ENCODE results near the gene RPS27. TPM values are rescaled to one million over a fixed set of nuclear protein-coding genes. Genes with fewer than 3 reads are reported as not detected.

Gene RPS27
- total and polyA plus RNA-seq, 2 of the 13 experiments (the other 11 are each of a cell fraction or from before 2014, with no cell fraction given) = 3,737 to 9,964 TPM

DNA sequence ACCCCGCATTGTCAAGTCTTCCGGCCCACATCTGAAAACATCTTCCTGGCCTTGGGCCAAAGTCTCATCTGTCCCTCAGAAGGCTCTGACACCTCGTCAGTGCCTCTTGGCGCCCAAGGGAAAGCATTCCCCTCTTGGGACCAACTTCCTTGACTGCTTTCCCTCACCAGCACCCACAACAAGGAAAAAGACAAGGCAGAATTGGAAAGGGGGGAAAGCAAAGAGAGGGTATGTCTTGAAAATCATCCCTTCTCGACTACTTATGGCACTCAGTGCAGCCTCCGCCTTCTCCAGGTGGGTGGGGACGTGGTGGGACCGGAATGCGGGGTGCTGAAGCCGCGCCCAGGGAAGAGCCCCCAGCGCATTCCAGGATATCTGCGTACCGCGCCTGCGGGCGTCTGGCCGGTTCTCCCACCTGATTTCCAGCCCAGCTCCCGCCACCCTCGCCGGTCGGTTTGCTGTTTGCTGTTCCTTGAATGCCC lies 26.7 kb upstream of the RPS27 start:
- POLR2A ChIA-PET = interaction anchor here (0.8 to 10.0 kb wide), 10 partner anchors 10 to 293 kb away, joined by 3 to 209 read pairs (median 16); partner anchors contain the start of genes DENND4B, GATAD2B, ILF2 and JTB
- no peaks in the 10 kb centered on the region for H4K20me1 ChIP-seq (ENCODE audit: insufficient read depth, low read length)
- peak overlapping the region; percentile 85 to 92 (median 90) for H3K4me3 ChIP-seq (replicated peaks in 1 of 3; ENCODE audit: insufficient read depth in 1 of 3, low read depth in 2 of 3, low read length in 3 of 3)
- peak overlapping the region; percentile 89 for H3K9ac ChIP-seq (ENCODE audit: insufficient read depth, low read depth, low read length)
- in situ Hi-C loops (cut with HindIII; ENCODE audit: extremely low pct_ligation_motif_present, low pct_unique_long_range_greater_than_20kb) = no loop called here
- DNase-seq (ENCODE audit: low spot score) (peak; percentile 52), ATAC-seq (peak; percentile 23), FAIRE-seq (no peak)
- H3K4me1 ChIP-seq (ENCODE audit: insufficient read depth, low read length) = peaks cover 48% of the 10 kb centered on the region
- H3K27ac ChIP-seq (ENCODE audit: extremely low read length, insufficient read depth, low read length) = peak overlapping the region; percentile 79
- BruUV-seq (replicated peaks) = TSS peak; percentile 75
- CTCF ChIA-PET (ENCODE audit: low intra/inter-chr PET ratio, low total read pairs) = no interaction called here
- H3K4me2 ChIP-seq (ENCODE audit: low read depth, low read length) = peak overlapping the region; percentile 98
- H3K27me3 ChIP-seq (ENCODE audit: control insufficient read depth in 1 of 2, insufficient read depth in 2 of 2, low read length in 2 of 2) = no peaks in the 10 kb centered on the region; a peak in 1 of 5 replicates
- H3K79me2 ChIP-seq (ENCODE audit: insufficient read depth, low read length) = peaks cover 27% of the 10 kb centered on the region
- no peaks in the 10 kb centered on the region for H3K9me3 ChIP-seq (ENCODE audit: low read length)
- WGBS (ENCODE audit: low lambda C conversion rate) = 1% methylated on average over 15 of the region's 22 CpGs
- intact Hi-C loops (cut with micrococcal nuclease; ENCODE audit: unreplicated experiment) = no loop called here
- no peak overlapping the region for H2AFZ ChIP-seq (ENCODE audit: low read length)
- peaks cover 0 to 13% of the 10 kb centered on the region in 2 experiments; a peak in 1 of 5 replicates for H3K36me3 ChIP-seq (replicated peaks in 1 of 2; ENCODE audit: control insufficient read depth in 1 of 2, insufficient read depth in 2 of 2, low read length in 2 of 2)
- TF ChIP-seq ZMYM3 (CRISPR knock-in tag; IDR thresholded peaks at IDR 0.05) = no peak
- no peak for TF ChIP-seq MTF2 (CRISPR knock-in tag; IDR thresholded peaks at IDR 0.05; ENCODE audit: borderline replicate concordance)
- peak; percentile 84 for TF ChIP-seq HNRNPLL (IDR thresholded peaks at IDR 0.05; ENCODE audit: low read depth, low read length, poor library complexity, severe bottlenecking)
- peak; percentile 21; the same call in 1 of the 2 replicates for TF ChIP-seq KDM5B (CRISPR knock-in tag; IDR thresholded peaks at IDR 0.05; ENCODE audit: borderline replicate concordance)
- peak; percentile 51; the same call in 1 of the 2 replicates for TF ChIP-seq ZFX (CRISPR knock-in tag; IDR thresholded peaks at IDR 0.05; ENCODE audit: low read depth)
- 0 out of 2 replicates have a peak, but pooled peaks have one; percentile 66 for TF ChIP-seq ZNF333 (CRISPR knock-in tag; IDR thresholded peaks at IDR 0.05; ENCODE audit: borderline replicate concordance)
- 0 out of 2 replicates have a peak, but pooled peaks have one; percentile 9 for TF ChIP-seq HDAC2 (CRISPR knock-in tag; IDR thresholded peaks at IDR 0.05)
- 0 out of 2 replicates have a peak, but pooled peaks have one; percentile 3 for TF ChIP-seq GATAD1 (CRISPR knock-in tag; IDR thresholded peaks at IDR 0.05)
- TF ChIP-seq CBFB (CRISPR knock-in tag; IDR thresholded peaks at IDR 0.05) = no peak
- no peak for TF ChIP-seq KAT7 (CRISPR knock-in tag; IDR thresholded peaks at IDR 0.05; ENCODE audit: borderline replicate concordance)
- TF ChIP-seq ZNF660 (CRISPR knock-in tag; IDR thresholded peaks at IDR 0.05; ENCODE audit: borderline replicate concordance, low read depth) = no peak
- no peak for TF ChIP-seq SOX6 (IDR thresholded peaks at IDR 0.05)
- TF ChIP-seq SOX6 (CRISPR knock-in tag; IDR thresholded peaks at IDR 0.05) = 0 out of 2 replicates have a peak, but pooled peaks have one; percentile 20
- no peak for TF ChIP-seq ZNF331 (CRISPR knock-in tag; IDR thresholded peaks at IDR 0.05)
- 0 out of 2 replicates have a peak, but pooled peaks have one; percentile 42 for TF ChIP-seq ZNF788 (CRISPR knock-in tag; IDR thresholded peaks at IDR 0.05; ENCODE audit: borderline replicate concordance)
- TF ChIP-seq SPEN (CRISPR knock-in tag; IDR thresholded peaks at IDR 0.05; ENCODE audit: low read depth) = peak; percentile 7; the same call in 1 of the 2 replicates
- 0 out of 2 replicates have a peak, but pooled peaks have one; percentile 33 for TF ChIP-seq KDM5A (IDR thresholded peaks at IDR 0.05; ENCODE audit: borderline replicate concordance, low read length)
- 0 out of 2 replicates have a peak, but pooled peaks have one; percentile 29 for TF ChIP-seq SP5 (CRISPR knock-in tag; IDR thresholded peaks at IDR 0.05; ENCODE audit: borderline replicate concordance, low read depth)
- TF ChIP-seq ZNF772 (CRISPR knock-in tag; IDR thresholded peaks at IDR 0.05) = peak; percentile 78
- TF ChIP-seq, protein P1, sequence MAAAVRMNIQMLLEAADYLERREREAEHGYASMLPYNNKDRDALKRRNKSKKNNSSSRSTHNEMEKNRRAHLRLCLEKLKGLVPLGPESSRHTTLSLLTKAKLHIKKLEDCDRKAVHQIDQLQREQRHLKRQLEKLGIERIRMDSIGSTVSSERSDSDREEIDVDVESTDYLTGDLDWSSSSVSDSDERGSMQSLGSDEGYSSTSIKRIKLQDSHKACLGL (CRISPR knock-in tag; IDR thresholded peaks at IDR 0.05) = peak; percentile 56; the same call in 1 of the 2 replicates
- TF ChIP-seq, protein P2, sequence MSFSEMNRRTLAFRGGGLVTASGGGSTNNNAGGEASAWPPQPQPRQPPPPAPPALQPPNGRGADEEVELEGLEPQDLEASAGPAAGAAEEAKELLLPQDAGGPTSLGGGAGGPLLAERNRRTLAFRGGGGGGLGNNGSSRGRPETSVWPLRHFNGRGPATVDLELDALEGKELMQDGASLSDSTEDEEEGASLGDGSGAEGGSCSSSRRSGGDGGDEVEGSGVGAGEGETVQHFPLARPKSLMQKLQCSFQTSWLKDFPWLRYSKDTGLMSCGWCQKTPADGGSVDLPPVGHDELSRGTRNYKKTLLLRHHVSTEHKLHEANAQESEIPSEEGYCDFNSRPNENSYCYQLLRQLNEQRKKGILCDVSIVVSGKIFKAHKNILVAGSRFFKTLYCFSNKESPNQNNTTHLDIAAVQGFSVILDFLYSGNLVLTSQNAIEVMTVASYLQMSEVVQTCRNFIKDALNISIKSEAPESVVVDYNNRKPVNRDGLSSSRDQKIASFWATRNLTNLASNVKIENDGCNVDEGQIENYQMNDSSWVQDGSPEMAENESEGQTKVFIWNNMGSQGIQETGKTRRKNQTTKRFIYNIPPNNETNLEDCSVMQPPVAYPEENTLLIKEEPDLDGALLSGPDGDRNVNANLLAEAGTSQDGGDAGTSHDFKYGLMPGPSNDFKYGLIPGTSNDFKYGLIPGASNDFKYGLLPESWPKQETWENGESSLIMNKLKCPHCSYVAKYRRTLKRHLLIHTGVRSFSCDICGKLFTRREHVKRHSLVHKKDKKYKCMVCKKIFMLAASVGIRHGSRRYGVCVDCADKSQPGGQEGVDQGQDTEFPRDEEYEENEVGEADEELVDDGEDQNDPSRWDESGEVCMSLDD (CRISPR knock-in tag; IDR thresholded peaks at IDR 0.05; ENCODE audit: borderline replicate concordance) = 0 out of 2 replicates have a peak, but pooled peaks have one; percentile 6
- 0 out of 2 replicates have a peak, but pooled peaks have one; percentile 3 for TF ChIP-seq ZNF790 (CRISPR knock-in tag; IDR thresholded peaks at IDR 0.05; ENCODE audit: borderline replicate concordance)
